Epithelial cell of proximal tubule (primary cell): ENCODE data around the gene LRRC28. TPM values are rescaled to one million over a fixed set of nuclear protein-coding genes. Genes with fewer than 3 reads are reported as not detected.

Experiments
- DNase-seq: peaks from one replicate; pipeline ENCODE4 v3.0.0-alpha.2; 2011; ENCODE audit warnings: low read depth
- H3K4me3 ChIP-seq: 2 replicates; pipeline ENCODE4 v1.5.1; 2011; ENCODE audit warnings: low read depth, mild to moderate bottlenecking, low read length
- CTCF ChIP-seq: conservative IDR thresholded peaks from 2 replicates; pipeline ENCODE4 v1.5.1; 2012; ENCODE audit warnings: low read depth, mild to moderate bottlenecking, low read length
- total RNA-seq: library from RNA; depleted of rRNA; stranded (reverse); fragments of >200 nt; gene quantifications from 2 replicates; pipeline ENCODE4 v1.2.3, GENCODE V29; 2015

LRRC28 gene
- total RNA-seq, 1 donor from 2014 or later, result 15.0 TPM

DNA sequence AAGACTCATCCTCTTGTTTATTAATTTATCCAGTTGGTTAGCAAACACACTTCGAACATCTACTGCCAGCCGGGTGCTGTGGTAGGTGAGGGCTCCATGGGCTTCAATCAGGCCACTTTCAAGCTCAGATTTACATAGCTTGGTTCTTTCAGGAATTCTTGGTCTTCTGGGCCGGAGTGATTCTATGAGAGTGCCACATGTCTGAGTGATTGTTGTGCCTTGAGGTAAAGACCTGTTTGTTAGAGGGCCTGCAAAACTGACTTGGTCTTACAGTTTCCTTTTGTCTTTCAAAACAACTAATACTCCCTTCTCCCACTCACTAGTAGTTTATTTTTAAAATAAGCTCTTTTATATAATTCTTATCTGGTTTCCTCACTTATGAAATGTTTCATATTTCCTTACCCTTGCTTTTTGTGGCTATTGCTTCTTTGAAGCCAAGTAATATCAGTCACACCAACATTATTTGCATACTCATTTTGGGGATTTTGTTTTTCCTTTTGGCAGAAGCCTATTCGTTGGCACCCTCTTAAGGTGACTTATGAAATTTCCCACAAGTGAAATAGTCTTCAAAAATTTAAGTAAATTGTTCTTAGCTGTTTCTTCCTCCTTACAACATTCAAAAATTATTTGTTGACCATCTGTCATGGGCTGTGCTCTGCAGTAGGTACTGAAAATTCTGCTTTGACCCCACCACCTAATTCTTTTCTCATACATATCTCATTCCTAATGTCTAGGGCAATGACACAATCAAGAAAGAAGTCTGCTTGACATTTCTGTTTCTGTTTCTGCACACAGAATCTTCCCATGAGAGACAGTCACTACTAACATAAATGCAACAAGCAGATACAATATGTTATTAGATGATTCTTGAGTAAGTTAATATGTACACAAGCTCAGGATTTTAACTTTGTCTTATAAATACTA is 120.2 kb downstream of the LRRC28 start:
- no peak for DNase-seq
- no peak for TF ChIP-seq CTCF
- no peak overlapping the region for H3K4me3 ChIP-seq

GRCh38 chr15:99385005-99385669 is 133.9 kb downstream of the LRRC28 start:
- H3K4me3 ChIP-seq, result no peak overlapping the region
- DNase-seq, result no peak
- TF ChIP-seq CTCF, result peak; percentile 46

GRCh38 chr15:99385865-99386264 is 134.6 kb downstream of the LRRC28 start:
- DNase-seq, result no peak
- H3K4me3 ChIP-seq, result no peak overlapping the region
- peak; percentile 13 for TF ChIP-seq CTCF

GRCh38 chr15:99386391-99386790 is 135.1 kb downstream of the LRRC28 start:
- TF ChIP-seq CTCF, result no peak
- DNase-seq, result no peak
- H3K4me3 ChIP-seq, result no peak overlapping the region

DNA sequence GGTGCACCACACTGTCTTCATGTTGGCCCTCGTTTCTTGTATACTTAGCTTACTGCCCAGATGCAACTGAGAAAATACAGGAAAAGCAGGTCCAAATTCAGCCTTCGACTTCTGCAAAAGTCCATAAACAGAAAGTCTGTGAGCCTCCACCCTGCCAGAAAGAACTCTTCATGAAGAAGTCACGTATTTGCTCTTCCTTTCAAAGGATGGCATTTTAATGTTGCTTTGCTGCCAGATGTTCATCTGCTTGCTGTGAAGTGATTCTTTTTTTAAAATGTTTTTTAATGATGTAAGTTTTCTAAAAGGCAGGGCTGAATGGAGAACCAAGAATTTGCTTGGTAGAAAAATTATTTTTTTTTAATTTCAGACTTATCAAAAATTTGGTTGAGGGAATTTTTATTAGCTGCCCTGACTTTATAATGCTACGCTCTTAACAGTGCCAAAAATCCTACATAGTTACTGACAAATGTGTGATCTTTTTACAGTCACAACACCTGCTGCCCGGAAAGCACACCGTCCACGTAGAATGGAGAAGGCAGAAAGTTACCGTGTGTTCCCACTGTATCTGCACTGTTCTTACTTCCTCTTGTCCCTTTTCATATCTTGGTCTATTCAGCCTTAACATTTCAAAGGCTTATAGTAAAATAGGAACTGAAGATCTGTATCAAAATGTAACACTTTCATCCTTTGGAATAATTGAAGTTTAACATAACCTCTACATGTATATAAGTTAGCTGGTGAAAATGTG is 136.3 kb downstream of the LRRC28 start:
- no peak for TF ChIP-seq CTCF
- no peak overlapping the region for H3K4me3 ChIP-seq
- DNase-seq, result no peak

- H3K4me3 ChIP-seq, result no peak overlapping the region
- no peak for DNase-seq
- TF ChIP-seq CTCF, result peak; percentile 26
Observed at GRCh38 chr15:99390667-99391066, 139.4 kb downstream of the LRRC28 start.
